Measurements from ENCODE around the gene LCN15. TPM values are rescaled to one million over a fixed set of nuclear protein-coding genes. Genes with fewer than 3 reads are reported as not detected.

The LCN15 gene
- total RNA-seq, 1 experiment from 2014 or later, result not detected

DNA sequence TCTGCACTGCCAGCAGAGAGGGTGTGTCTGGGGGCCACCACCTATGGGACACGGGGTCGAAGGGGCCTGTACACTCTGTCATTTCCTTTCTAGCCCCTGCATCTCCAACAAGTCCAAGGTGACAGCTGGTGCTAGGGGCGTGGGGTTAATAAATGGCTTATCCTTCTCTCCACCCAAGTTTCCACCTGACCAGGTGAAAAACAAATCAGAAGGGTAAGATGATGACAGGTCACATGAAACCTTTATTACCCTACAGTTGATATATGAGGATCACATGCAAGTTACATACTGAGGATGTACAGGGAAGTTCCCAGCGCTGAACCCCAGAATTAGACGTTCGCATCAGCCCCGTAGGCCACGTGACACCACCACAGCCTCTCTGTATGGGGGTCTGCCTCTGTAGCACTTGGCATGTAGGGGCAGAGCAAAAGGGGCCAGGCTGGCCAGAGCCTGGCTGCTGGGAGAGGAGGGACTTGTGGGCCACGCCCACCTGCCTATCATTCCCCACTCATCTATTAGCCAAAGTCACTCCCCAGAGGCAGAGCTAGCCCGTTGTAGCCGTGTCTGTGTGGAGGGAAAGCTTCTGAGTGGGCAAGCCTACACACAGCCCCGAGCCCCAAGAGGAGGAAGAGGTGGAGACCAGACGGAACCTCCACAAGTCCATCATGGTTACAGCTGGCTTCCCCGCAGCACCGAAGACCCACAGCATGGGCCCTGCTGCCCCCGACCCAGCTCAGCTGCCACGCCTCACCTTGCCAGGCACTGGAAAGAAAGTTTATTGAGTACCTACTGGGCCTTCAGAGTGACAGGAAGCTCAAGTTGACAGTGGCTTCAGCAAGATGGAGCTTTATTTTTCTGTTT is 29.0 kb upstream of the LCN15 start:
- no CpG with 5 or more reads among the region's 17 CpGs for WGBS (ENCODE audit: extremely low coverage, insufficient read length, low lambda C conversion rate)
- H3K4me3 Mint-ChIP-seq, result peak overlapping the region in 1 of 2 experiments; percentile 31; a peak in 1 of 5 replicates
- no peak overlapping the region for H4K91ac ChIP-seq (ENCODE audit: insufficient read length, low read depth, low read length)
- TF ChIP-seq, protein P1, sequence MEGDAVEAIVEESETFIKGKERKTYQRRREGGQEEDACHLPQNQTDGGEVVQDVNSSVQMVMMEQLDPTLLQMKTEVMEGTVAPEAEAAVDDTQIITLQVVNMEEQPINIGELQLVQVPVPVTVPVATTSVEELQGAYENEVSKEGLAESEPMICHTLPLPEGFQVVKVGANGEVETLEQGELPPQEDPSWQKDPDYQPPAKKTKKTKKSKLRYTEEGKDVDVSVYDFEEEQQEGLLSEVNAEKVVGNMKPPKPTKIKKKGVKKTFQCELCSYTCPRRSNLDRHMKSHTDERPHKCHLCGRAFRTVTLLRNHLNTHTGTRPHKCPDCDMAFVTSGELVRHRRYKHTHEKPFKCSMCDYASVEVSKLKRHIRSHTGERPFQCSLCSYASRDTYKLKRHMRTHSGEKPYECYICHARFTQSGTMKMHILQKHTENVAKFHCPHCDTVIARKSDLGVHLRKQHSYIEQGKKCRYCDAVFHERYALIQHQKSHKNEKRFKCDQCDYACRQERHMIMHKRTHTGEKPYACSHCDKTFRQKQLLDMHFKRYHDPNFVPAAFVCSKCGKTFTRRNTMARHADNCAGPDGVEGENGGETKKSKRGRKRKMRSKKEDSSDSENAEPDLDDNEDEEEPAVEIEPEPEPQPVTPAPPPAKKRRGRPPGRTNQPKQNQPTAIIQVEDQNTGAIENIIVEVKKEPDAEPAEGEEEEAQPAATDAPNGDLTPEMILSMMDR (conservative IDR thresholded peaks at IDR 0.05), result no peak
- no peak overlapping the region for H3K4me2 ChIP-seq (ENCODE audit: insufficient read depth, insufficient read length, low read length)
- no peak overlapping the region for H3K27ac ChIP-seq (ENCODE audit: insufficient read length, low read depth, low read length)
- no peaks in the 10 kb centered on the region for H3K23me2 ChIP-seq (ENCODE audit: insufficient read length, low read depth, low read length, poor library complexity, severe bottlenecking)
- no peak overlapping the region for H2BK12ac ChIP-seq (ENCODE audit: insufficient read length, low read depth, low read length)
- no peak overlapping the region for H3K23ac ChIP-seq (ENCODE audit: insufficient read length, low read depth, low read length)
- H2BK15ac ChIP-seq (ENCODE audit: low read depth, low read length), result no peak overlapping the region
- H3K79me2 ChIP-seq (ENCODE audit: insufficient read depth, low read length), result no peaks in the 10 kb centered on the region
- H2BK5ac ChIP-seq (ENCODE audit: insufficient read length, low read length), result no peak overlapping the region
- H4K5ac ChIP-seq (ENCODE audit: insufficient read length, low read depth, low read length), result no peak overlapping the region
- peak; percentile 56 for DNase-seq
- H2BK120ac ChIP-seq (ENCODE audit: low read depth, low read length, poor library complexity, severe bottlenecking), result no peak overlapping the region
- no peaks in the 10 kb centered on the region for H3K9me3 Mint-ChIP-seq
- no peaks in the 10 kb centered on the region for H3K9me3 ChIP-seq (ENCODE audit: control insufficient read depth, low read depth, low read length)
- no peak overlapping the region for H2AK5ac ChIP-seq (ENCODE audit: insufficient read length, low read length)
- peaks cover 17 to 32% of the 10 kb centered on the region in 2 experiments for H3K4me1 Mint-ChIP-seq
- no peak overlapping the region for H3T11ph ChIP-seq (ENCODE audit: low read length)
- no peak overlapping the region for H3K4ac ChIP-seq (ENCODE audit: low read depth, low read length)
- H2AFZ ChIP-seq (ENCODE audit: low read length), result no peak overlapping the region
- no peak overlapping the region for H2BK20ac ChIP-seq (ENCODE audit: low read depth, low read length, poor library complexity, severe bottlenecking)
- H3K27me3 ChIP-seq (ENCODE audit: insufficient read depth, low read length), result no peaks in the 10 kb centered on the region
- H3K14ac ChIP-seq (ENCODE audit: insufficient read depth, low read length), result no peak overlapping the region
- H3K18ac ChIP-seq (ENCODE audit: insufficient read length, low read depth, low read length), result no peak overlapping the region
- no peak overlapping the region; a peak in 1 of 7 replicates for H3K27ac Mint-ChIP-seq
- peaks cover 30% of the 10 kb centered on the region for H3K27me3 Mint-ChIP-seq (ENCODE audit: low read depth)
- H3K36me3 Mint-ChIP-seq (ENCODE audit: insufficient read depth in 1 of 3, low read depth in 3 of 3), result peaks cover 0 to 8% (median 1%) of the 10 kb centered on the region in 3 experiments; a peak in 3 of 7 replicates
- no peaks in the 10 kb centered on the region for H3K79me1 ChIP-seq (ENCODE audit: insufficient read depth, low read depth, low read length, poor library complexity, severe bottlenecking)
- no peaks in the 10 kb centered on the region for H3K4me1 ChIP-seq (ENCODE audit: insufficient read depth, low read length)
- no peaks in the 10 kb centered on the region for H4K20me1 ChIP-seq (ENCODE audit: control insufficient read depth, insufficient read depth, insufficient read length)
- no peak overlapping the region for H3K9ac ChIP-seq (ENCODE audit: extremely low read depth, insufficient read length, low read length)
- H4K8ac ChIP-seq (replicated peaks; ENCODE audit: insufficient read length, low read depth, low read length), result no peak overlapping the region
- H3K56ac ChIP-seq (ENCODE audit: insufficient read length, low read depth, low read length), result no peak overlapping the region
